GM18951 (cell line): ENCODE measurements around the gene NPFFR1.

Experiments
- POLR2A ChIP-seq: IDR thresholded peaks from 4 replicates; pipeline ENCODE4 v1.6.1; 2011; ENCODE audit warnings: mild to moderate bottlenecking; ENCODE audit not compliant: insufficient read length, insufficient read depth; ENCODE audit errors: extremely low read depth
- in situ Hi-C: fragments of 300-500 bp; cut with MboI; formaldehyde crosslinking; loops from one replicate; pipeline ENCODE4 v1.12.0; 2022; ENCODE audit warnings: low sequenced_read_pairs, mixed read lengths, inconsistent platforms; ENCODE audit not compliant: unreplicated experiment

NPFFR1 gene

GRCh38 chr10:70198696-70199466 is 84.9 kb downstream of the NPFFR1 start:
- in situ Hi-C loops, result no loop called here
- no peak for TF ChIP-seq POLR2A
